Measurements from ENCODE around the gene NTM. TPM values are rescaled to one million over a fixed set of nuclear protein-coding genes. Genes with fewer than 3 reads are reported as not detected.

The NTM gene
- total RNA-seq, 1 donor from 2014 or later = 92.1 TPM

DNA sequence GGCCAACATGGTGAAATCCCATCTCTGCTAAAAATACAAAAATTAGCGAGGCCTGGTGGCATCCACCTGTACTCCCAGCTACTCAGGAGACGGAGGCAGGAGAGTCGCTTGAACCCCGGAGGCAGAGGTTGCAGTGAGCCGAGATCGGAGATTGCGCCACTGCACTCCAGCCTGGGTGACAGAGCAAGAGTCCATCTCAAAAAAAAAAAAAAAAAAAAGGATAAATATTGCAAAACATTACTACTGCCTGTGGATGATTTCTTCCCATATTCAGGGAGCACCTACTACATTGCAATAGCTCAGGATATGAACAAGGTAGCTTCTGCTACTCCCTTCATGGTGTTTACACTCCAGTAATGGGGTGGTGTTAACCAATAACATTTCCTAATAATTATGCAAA is 980.6 kb downstream of the NTM start:
- DNase-seq (ENCODE audit: low spot score) = no peak
- Mint-ChIP-seq H3K27ac (ENCODE audit: unreplicated experiment) (no peak overlapping the region), H3K36me3 (ENCODE audit: low read depth) (no peaks in the 10 kb centered on the region), H3K4me3 (ENCODE audit: unreplicated experiment) (no peak overlapping the region), H3K9me3 (ENCODE audit: low read depth) (no peaks in the 10 kb centered on the region), H3K27me3 (ENCODE audit: low read depth) (peaks cover 5% of the 10 kb centered on the region), H3K4me1 (ENCODE audit: low read depth) (peaks cover 18% of the 10 kb centered on the region)
- TF ChIP-seq, protein P1, sequence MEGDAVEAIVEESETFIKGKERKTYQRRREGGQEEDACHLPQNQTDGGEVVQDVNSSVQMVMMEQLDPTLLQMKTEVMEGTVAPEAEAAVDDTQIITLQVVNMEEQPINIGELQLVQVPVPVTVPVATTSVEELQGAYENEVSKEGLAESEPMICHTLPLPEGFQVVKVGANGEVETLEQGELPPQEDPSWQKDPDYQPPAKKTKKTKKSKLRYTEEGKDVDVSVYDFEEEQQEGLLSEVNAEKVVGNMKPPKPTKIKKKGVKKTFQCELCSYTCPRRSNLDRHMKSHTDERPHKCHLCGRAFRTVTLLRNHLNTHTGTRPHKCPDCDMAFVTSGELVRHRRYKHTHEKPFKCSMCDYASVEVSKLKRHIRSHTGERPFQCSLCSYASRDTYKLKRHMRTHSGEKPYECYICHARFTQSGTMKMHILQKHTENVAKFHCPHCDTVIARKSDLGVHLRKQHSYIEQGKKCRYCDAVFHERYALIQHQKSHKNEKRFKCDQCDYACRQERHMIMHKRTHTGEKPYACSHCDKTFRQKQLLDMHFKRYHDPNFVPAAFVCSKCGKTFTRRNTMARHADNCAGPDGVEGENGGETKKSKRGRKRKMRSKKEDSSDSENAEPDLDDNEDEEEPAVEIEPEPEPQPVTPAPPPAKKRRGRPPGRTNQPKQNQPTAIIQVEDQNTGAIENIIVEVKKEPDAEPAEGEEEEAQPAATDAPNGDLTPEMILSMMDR (IDR thresholded peaks at IDR 0.05) = no peak

DNA sequence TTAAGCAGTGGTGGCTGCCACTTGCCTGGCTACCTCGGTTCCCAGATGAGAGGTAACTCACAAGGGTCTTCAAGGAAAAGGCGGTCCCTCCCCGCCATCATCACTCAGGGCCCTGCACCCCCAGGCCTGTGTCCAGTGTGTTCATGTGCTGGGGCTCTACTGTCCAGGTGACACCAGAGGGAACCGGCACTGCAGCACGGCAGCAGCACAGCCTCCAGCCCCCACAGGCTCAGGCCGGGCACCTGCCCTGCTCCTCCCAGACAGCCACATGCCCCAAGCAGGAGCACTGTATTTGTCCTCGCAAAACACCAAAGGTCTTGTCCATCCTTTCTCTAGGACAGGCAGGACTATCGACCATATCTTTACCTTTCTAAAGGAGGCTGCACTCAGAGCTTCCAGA is 982.1 kb downstream of the NTM start:
- TF ChIP-seq, protein P1 (IDR thresholded peaks at IDR 0.05) = no peak
- Mint-ChIP-seq H3K27me3 (ENCODE audit: low read depth) (peaks cover 5% of the 10 kb centered on the region), H3K27ac (ENCODE audit: unreplicated experiment) (no peak overlapping the region), H3K9me3 (ENCODE audit: low read depth) (no peaks in the 10 kb centered on the region), H3K4me3 (ENCODE audit: unreplicated experiment) (no peak overlapping the region), H3K4me1 (ENCODE audit: low read depth) (peaks cover 14% of the 10 kb centered on the region), H3K36me3 (ENCODE audit: low read depth) (no peaks in the 10 kb centered on the region)
- DNase-seq (ENCODE audit: low spot score) = no peak

DNA sequence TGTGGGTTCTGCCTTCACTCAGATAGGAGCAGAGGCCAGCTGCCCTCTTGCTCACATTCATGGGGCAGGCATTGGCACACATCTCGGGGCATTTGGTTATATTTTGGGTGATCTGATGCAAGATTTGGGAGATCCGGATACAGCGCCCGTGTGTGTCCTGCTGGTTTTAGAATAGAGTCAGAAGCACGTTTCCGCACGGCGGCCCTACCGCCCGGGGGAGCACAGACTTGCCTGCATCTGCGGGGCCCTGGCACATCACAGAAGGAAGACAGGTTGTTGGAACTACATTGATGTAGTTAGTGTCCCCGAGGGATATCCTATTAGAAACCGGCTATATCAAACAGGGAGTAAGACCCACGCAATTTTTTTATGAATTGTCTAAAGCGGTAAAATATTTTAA is 982.8 kb downstream of the NTM start:
- Mint-ChIP-seq H3K27ac (ENCODE audit: unreplicated experiment) (no peak overlapping the region), H3K4me1 (ENCODE audit: low read depth) (peaks cover 14% of the 10 kb centered on the region), H3K9me3 (ENCODE audit: low read depth) (no peaks in the 10 kb centered on the region), H3K27me3 (ENCODE audit: low read depth) (peaks cover 5% of the 10 kb centered on the region), H3K36me3 (ENCODE audit: low read depth) (no peaks in the 10 kb centered on the region), H3K4me3 (ENCODE audit: unreplicated experiment) (no peak overlapping the region)
- no peak for DNase-seq (ENCODE audit: low spot score)
- TF ChIP-seq, protein P1 (IDR thresholded peaks at IDR 0.05) = no peak

DNA sequence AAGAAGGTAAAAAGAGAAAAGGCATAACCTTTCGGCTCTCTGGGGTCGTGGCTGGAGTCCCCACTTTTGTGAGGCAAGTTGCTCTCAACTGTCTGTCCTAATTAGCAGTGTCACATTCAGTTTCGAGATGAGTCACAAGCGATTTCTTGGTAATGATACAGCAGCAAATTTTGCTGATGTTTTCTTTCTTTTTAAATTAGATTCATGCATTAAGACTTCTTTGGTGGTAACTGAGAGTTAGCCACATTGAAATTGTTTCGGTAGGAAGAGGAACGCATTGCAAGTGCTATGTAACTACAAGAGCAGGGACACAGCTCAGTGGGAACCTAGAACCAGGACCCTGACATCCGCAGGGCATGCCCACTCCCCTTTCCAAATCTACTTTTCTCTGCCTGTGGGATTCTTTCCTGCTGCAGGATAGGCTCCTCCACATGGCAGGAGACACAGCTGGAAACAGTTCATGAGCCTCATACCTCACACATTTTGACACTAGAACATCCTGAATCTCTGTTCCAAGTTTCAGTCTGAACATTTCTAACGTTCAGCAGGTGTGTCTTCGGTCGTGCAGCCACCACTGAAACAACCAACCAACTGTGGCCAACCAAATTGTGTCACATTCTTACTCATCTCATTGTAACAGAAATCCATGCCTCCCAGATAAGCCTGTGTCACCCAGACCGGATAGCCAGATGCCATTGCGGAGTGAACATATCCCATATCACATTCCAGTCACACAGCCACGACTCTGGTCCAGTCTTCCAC is 987.6 kb downstream of the NTM start:
- TF ChIP-seq, protein P1 (IDR thresholded peaks at IDR 0.05) = no peak
- Mint-ChIP-seq H3K4me3 (ENCODE audit: unreplicated experiment) (no peak overlapping the region), H3K27me3 (ENCODE audit: low read depth) (peaks cover 12% of the 10 kb centered on the region), H3K9me3 (ENCODE audit: low read depth) (peaks cover under 1% of the 10 kb centered on the region), H3K36me3 (ENCODE audit: low read depth) (no peaks in the 10 kb centered on the region), H3K4me1 (ENCODE audit: low read depth) (no peaks in the 10 kb centered on the region), H3K27ac (ENCODE audit: unreplicated experiment) (no peak overlapping the region)
- no peak for DNase-seq (ENCODE audit: low spot score)

DNA sequence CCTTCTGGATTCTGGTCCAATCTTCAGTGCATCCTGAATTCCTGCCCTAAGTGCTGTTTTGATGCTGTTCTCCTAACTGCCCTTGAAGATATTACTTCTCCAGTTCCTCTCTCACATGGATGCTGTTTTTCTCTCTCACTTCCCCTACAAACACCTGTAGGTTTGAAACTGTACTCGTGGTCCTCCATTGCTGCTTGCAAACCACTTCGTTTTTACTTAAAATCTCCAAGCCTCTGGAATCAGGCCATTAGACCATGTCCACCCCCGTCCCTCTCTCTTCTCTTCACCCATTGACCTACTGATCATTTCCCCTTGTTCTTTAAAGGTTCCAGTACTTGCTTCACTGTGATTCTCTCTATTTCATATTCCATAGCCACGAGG is 988.1 kb downstream of the NTM start:
- TF ChIP-seq, protein P1 (IDR thresholded peaks at IDR 0.05) = no peak
- peaks cover 12% of the 10 kb centered on the region for H3K27me3 Mint-ChIP-seq (ENCODE audit: low read depth)
- H3K27ac Mint-ChIP-seq (ENCODE audit: unreplicated experiment) = no peak overlapping the region
- H3K4me1 Mint-ChIP-seq (ENCODE audit: low read depth) = no peaks in the 10 kb centered on the region
- DNase-seq (ENCODE audit: low spot score) = no peak
- H3K9me3 Mint-ChIP-seq (ENCODE audit: low read depth) = peaks cover 3% of the 10 kb centered on the region
- no peaks in the 10 kb centered on the region for H3K36me3 Mint-ChIP-seq (ENCODE audit: low read depth)
- H3K4me3 Mint-ChIP-seq (ENCODE audit: unreplicated experiment) = no peak overlapping the region
